Hepatocyte (in vitro differentiated cells): ENCODE measurements around the gene SH3TC2. TPM values are rescaled to one million over a fixed set of nuclear protein-coding genes. Genes with fewer than 3 reads are reported as not detected.

Experiments
- DNase-seq: peaks from one replicate; pipeline ENCODE4 v3.0.0-alpha.2; 2016; ENCODE audit warnings: low spot score
- H2AFZ ChIP-seq: fragments of 200-600 bp; sonication (generic); 2 replicates; pipeline ENCODE4 v1.6.0; 2016; ENCODE audit warnings: antibody characterized with exemption, mild to moderate bottlenecking
- H3K27ac ChIP-seq: fragments of 200-600 bp; sonication (generic); 2 replicates; pipeline ENCODE4 v1.5.1; 2016; ENCODE audit warnings: mild to moderate bottlenecking
- H3K27me3 ChIP-seq: fragments of 200-600 bp; sonication (generic); 2 replicates; pipeline ENCODE4 v1.6.1; 2016
- H3K36me3 ChIP-seq: fragments of 200-600 bp; sonication (generic); replicated peaks from 2 replicates; pipeline ENCODE4 v1.5.1; 2016; ENCODE audit warnings: low read depth; ENCODE audit not compliant: insufficient read depth
- H3K4me1 ChIP-seq: fragments of 200-600 bp; sonication (generic); 2 replicates; pipeline ENCODE4 v1.5.1; 2016; ENCODE audit warnings: mild to moderate bottlenecking, moderate library complexity; ENCODE audit not compliant: insufficient read depth
- H3K4me2 ChIP-seq: fragments of 200-600 bp; sonication (generic); 2 replicates; pipeline ENCODE4 v1.6.0; 2016
- H3K4me3 ChIP-seq: fragments of 200-600 bp; sonication (generic); 2 replicates; pipeline ENCODE4 v1.5.1; 2016; ENCODE audit warnings: mild to moderate bottlenecking
- H3K79me2 ChIP-seq: fragments of 200-600 bp; sonication (generic); 2 replicates; pipeline ENCODE4 v1.6.0; 2017; ENCODE audit warnings: mild to moderate bottlenecking
- H3K9me2 ChIP-seq: fragments of 200-600 bp; sonication (generic); replicated peaks from 2 replicates; pipeline ENCODE4 v1.6.0; 2017; ENCODE audit warnings: mild to moderate bottlenecking; ENCODE audit not compliant: insufficient read depth
- H3K9me3 ChIP-seq: fragments of 200-600 bp; sonication (generic); 2 replicates; pipeline ENCODE4 v1.5.1; 2016; ENCODE audit warnings: low read depth, mild to moderate bottlenecking
- H4K20me1 ChIP-seq: fragments of 200-600 bp; sonication (generic); 2 replicates; pipeline ENCODE4 v1.6.0; 2016; ENCODE audit warnings: mild to moderate bottlenecking; ENCODE audit not compliant: insufficient read depth, poor library complexity, severe bottlenecking
- CTCF ChIP-seq: fragments of 200-600 bp; sonication (generic); IDR thresholded peaks from 2 replicates; pipeline ENCODE4 v1.5.1; 2016; ENCODE audit warnings: antibody characterized with exemption, mild to moderate bottlenecking; ENCODE audit not compliant: poor library complexity
- EZH2 ChIP-seq: fragments of 200-600 bp; sonication (generic); IDR thresholded peaks from 2 replicates; pipeline ENCODE4 v1.6.1; 2016; ENCODE audit warnings: antibody characterized with exemption, mild to moderate bottlenecking, borderline replicate concordance
- EZH2phosphoT487 ChIP-seq: fragments of 200-600 bp; sonication (generic); IDR thresholded peaks from one replicate; pipeline ENCODE4 v1.6.1; 2018; ENCODE audit warnings: antibody characterized with exemption, mild to moderate bottlenecking, low read depth, moderate library complexity; ENCODE audit not compliant: unreplicated experiment, severe bottlenecking
- WGBS: methylation state at CpG from one replicate; pipeline ENCODE4 v1.1.6; 2016; ENCODE audit warnings: low lambda C conversion rate; ENCODE audit errors: missing lambda C conversion rate; 5-methylcytosine and 5-hydroxymethylcytosine counted together
- polyA plus RNA-seq: library from polyadenylated mRNA; unstranded; fragments of >200 nt; fragmentation: Nextera tagmentation; extraction: Ambion mirVana; gene quantifications from 2 replicates; pipeline ENCODE4 v1.2.1, GENCODE V29; 2016
- total RNA-seq: library from RNA; depleted of rRNA; stranded (reverse); fragments of >200 nt; gene quantifications from 2 replicates; pipeline ENCODE4 v1.2.3, GENCODE V29; 2014

SH3TC2 gene
- total and polyA plus RNA-seq, 2 experiments from 2014 or later, result 2.2 to 3.5 TPM

GRCh38 chr5:149015561-149015960 lies 47.3 kb downstream of the SH3TC2 start:
- Histone ChIP-seq H3K27ac (no peak overlapping the region), H4K20me1 (no peaks in the 10 kb centered on the region), H3K4me1 (peaks cover 7% of the 10 kb centered on the region), H3K36me3 (no peaks in the 10 kb centered on the region), H3K27me3 (no peaks in the 10 kb centered on the region), H2AFZ (no peak overlapping the region), H3K79me2 (no peaks in the 10 kb centered on the region), H3K9me3 (no peaks in the 10 kb centered on the region), H3K4me2 (no peak overlapping the region), H3K4me3 (no peak overlapping the region), H3K9me2 (no peaks in the 10 kb centered on the region)
- no peak for TF ChIP-seq EZH2
- TF ChIP-seq CTCF, result no peak
- no peak for DNase-seq
- WGBS, result 78% methylated on average over 1 of the region's 1 CpG

- no peaks in the 10 kb centered on the region for H3K9me3 ChIP-seq
- H3K4me1 ChIP-seq, result peaks cover 7% of the 10 kb centered on the region
- no peaks in the 10 kb centered on the region for H3K36me3 ChIP-seq
- H3K9me2 ChIP-seq, result no peaks in the 10 kb centered on the region
- no peak for TF ChIP-seq EZH2
- TF ChIP-seq CTCF, result no peak
- no peak for TF ChIP-seq EZH2phosphoT487
- H3K27ac ChIP-seq, result no peak overlapping the region
- no peaks in the 10 kb centered on the region for H4K20me1 ChIP-seq
- H3K4me3 ChIP-seq, result no peak overlapping the region
- no peak overlapping the region for H2AFZ ChIP-seq
- H3K4me2 ChIP-seq, result no peak overlapping the region
- no peaks in the 10 kb centered on the region for H3K27me3 ChIP-seq
- no peak for DNase-seq
- 100% methylated on average over 1 of the region's 1 CpG for WGBS
- no peaks in the 10 kb centered on the region for H3K79me2 ChIP-seq
These were observed 47.7 kb downstream of the SH3TC2 start for GRCh38 chr5:149015126-149015525.

GRCh38 chr5:149014571-149015031 lies 48.3 kb downstream of the SH3TC2 start:
- WGBS, result 67% methylated on average over 2 of the region's 2 CpGs
- H2AFZ ChIP-seq, result no peak overlapping the region
- no peak overlapping the region for H3K4me3 ChIP-seq
- no peaks in the 10 kb centered on the region for H3K36me3 ChIP-seq
- no peak overlapping the region for H3K4me2 ChIP-seq
- peaks cover 6% of the 10 kb centered on the region for H3K4me1 ChIP-seq
- TF ChIP-seq EZH2, result no peak
- TF ChIP-seq CTCF, result no peak
- no peak for TF ChIP-seq EZH2phosphoT487
- no peaks in the 10 kb centered on the region for H4K20me1 ChIP-seq
- H3K27ac ChIP-seq, result no peak overlapping the region
- no peaks in the 10 kb centered on the region for H3K9me2 ChIP-seq
- H3K9me3 ChIP-seq, result no peaks in the 10 kb centered on the region
- DNase-seq, result no peak
- H3K27me3 ChIP-seq, result no peaks in the 10 kb centered on the region
- no peaks in the 10 kb centered on the region for H3K79me2 ChIP-seq

GRCh38 chr5:149013796-149014195 lies 49.1 kb downstream of the SH3TC2 start:
- no peaks in the 10 kb centered on the region for H3K4me1 ChIP-seq
- H3K79me2 ChIP-seq, result no peaks in the 10 kb centered on the region
- no peak overlapping the region for H3K27ac ChIP-seq
- no peak overlapping the region for H2AFZ ChIP-seq
- no peaks in the 10 kb centered on the region for H3K27me3 ChIP-seq
- H3K4me2 ChIP-seq, result no peak overlapping the region
- TF ChIP-seq EZH2phosphoT487, result no peak
- TF ChIP-seq CTCF, result no peak
- TF ChIP-seq EZH2, result no peak
- H4K20me1 ChIP-seq, result no peaks in the 10 kb centered on the region
- no peaks in the 10 kb centered on the region for H3K36me3 ChIP-seq
- no peak overlapping the region for H3K4me3 ChIP-seq
- no peak for DNase-seq
- 53% methylated on average over 2 of the region's 2 CpGs for WGBS
- no peaks in the 10 kb centered on the region for H3K9me3 ChIP-seq
- no peaks in the 10 kb centered on the region for H3K9me2 ChIP-seq
